ENCODE results near the gene MTA1. TPM values are rescaled to one million over a fixed set of nuclear protein-coding genes. Genes with fewer than 3 reads are reported as not detected.
A peak's percentile ranks its signal among the peaks of the same experiment; 100 is the strongest.

MTA1 gene
- total RNA-seq, 4 donors from 2014 or later: 49.0 to 94.2 (median 67.9) TPM

DNA sequence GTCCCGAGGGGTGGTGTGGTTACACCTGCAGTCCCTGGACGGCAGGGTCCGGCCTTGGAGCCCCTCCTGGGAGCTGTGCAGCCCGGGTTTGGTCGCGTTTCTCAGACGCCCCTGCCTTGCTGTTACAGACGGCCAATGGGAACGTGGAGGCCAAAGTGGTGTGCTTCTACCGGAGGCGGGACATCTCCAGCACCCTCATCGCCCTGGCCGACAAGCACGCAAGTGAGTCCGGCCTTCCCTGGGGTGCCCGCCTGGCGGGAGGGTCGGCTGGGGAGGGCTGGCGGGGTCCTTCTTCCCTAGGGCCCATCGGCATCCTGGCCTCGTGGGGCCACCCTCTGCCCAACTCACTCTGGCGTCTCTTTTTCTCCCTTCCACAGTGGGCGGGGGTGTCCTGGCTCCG, 25.7 kb downstream of the MTA1 start:
- 90% methylated on average over 24 of the region's 24 CpGs for WGBS
- peaks cover 3 to 51% (median 29%) of the 10 kb centered on the region in 4 donors for H3K36me3 ChIP-seq

GRCh38 chr14:105445901-105446845, 26.5 kb downstream of the MTA1 start:
- Histone ChIP-seq H3K4me3 (no peak overlapping the region), H3K27me3 (no peaks in the 10 kb centered on the region), H3K27ac (replicated peaks in 1 of 4) (no peak overlapping the region), H3K36me3 (peaks cover 10 to 51% (median 30%) of the 10 kb centered on the region in 4 donors), H3K4me1 (peaks cover 17 to 24% (median 21%) of the 10 kb centered on the region in 4 donors), H3K9me3 (no peaks in the 10 kb centered on the region)
- intact Hi-C loops (cut with DNase I): loop anchor here (5.0 kb wide), 1 partner anchor 41 kb away; the partner anchor contains the start of gene CRIP1
- TF ChIP-seq CTCF (IDR thresholded peaks at IDR 0.05) (no peak), EP300 (IDR thresholded peaks at IDR 0.05) (no peak)
- no peak for DNase-seq (ENCODE audit: extremely low spot score)
- WGBS: 87% methylated on average over 21 of the region's 26 CpGs

More for the DNA sequence above, 25.7 kb downstream of the MTA1 start:
- H3K27ac ChIP-seq (replicated peaks in 1 of 4): no peak overlapping the region
- DNase-seq (ENCODE audit: extremely low spot score): no peak
- H3K4me3 ChIP-seq: no peak overlapping the region
- H3K4me1 ChIP-seq: peaks cover 17 to 24% (median 21%) of the 10 kb centered on the region in 4 donors
- TF ChIP-seq POLR2A (IDR thresholded peaks at IDR 0.05; ENCODE audit: low read depth): no peak
- H3K27me3 ChIP-seq: no peaks in the 10 kb centered on the region
- no peaks in the 10 kb centered on the region for H3K9me3 ChIP-seq
- intact Hi-C loops (cut with DNase I): loop anchor here (5.0 kb wide), 1 partner anchor 42 kb away; the partner anchor contains the start of gene CRIP1

DNA sequence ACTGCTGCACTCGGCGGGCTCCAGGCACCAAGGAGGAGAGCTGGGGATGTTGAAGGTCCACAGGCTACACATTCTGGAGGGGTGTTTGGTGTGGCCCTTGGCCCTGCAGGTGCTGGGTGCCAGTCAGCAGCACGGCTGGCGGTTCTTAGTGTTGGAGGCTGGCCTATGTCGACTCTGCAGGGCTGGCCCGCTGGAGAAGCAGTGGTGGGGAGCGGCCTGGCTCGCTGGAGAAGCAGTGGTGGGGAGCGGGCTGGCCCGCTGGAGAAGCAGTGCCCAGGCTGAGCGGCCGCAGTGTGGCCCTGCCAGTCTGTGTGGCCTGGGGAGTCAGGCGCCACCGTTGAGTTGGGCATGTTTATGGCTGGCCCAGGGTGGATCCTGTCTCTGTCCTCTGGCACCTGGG, 27.3 kb downstream of the MTA1 start:
- DNase-seq (ENCODE audit: extremely low spot score): no peak
- 93% methylated on average over 2 of the region's 14 CpGs for WGBS
- TF ChIP-seq POLR2AphosphoS5 (IDR thresholded peaks at IDR 0.05) (no peak), POLR2A (IDR thresholded peaks at IDR 0.05; ENCODE audit: low read depth) (no peak), EP300 (IDR thresholded peaks at IDR 0.05) (no peak), CTCF (IDR thresholded peaks at IDR 0.05) (no peak)
- peaks cover 12 to 55% (median 34%) of the 10 kb centered on the region in 4 donors for H3K36me3 ChIP-seq
- H3K27ac ChIP-seq (replicated peaks in 1 of 4): no peak overlapping the region
- intact Hi-C loops (cut with DNase I): loop anchor here (5.0 kb wide), 1 partner anchor 40 kb away; the partner anchor contains the start of gene CRIP1
- no peaks in the 10 kb centered on the region for H3K9me3 ChIP-seq
- H3K4me1 ChIP-seq: peaks cover 17 to 24% (median 21%) of the 10 kb centered on the region in 4 donors
- no peaks in the 10 kb centered on the region for H3K27me3 ChIP-seq
- no peak overlapping the region for H3K4me3 ChIP-seq

- 86% methylated on average over 27 of the region's 31 CpGs for WGBS
- Histone ChIP-seq H3K4me1 (peaks cover 17 to 24% (median 21%) of the 10 kb centered on the region in 4 donors), H3K9me3 (no peaks in the 10 kb centered on the region), H3K27me3 (no peaks in the 10 kb centered on the region), H3K27ac (replicated peaks in 1 of 4) (peak overlapping the region; percentile 30 to 64 (median 44)), H3K36me3 (peaks cover 12 to 55% (median 38%) of the 10 kb centered on the region in 4 donors), H3K4me3 (no peak overlapping the region)
- intact Hi-C loops (cut with DNase I): loop anchor here (2.0 to 5.0 kb wide), 2 partner anchors 39 to 81 kb away; partner anchors contain the start of gene CRIP1
- no peak for TF ChIP-seq CTCF (IDR thresholded peaks at IDR 0.05)
- TF ChIP-seq POLR2A (IDR thresholded peaks at IDR 0.05; ENCODE audit: low read depth): no peak
- no peak for TF ChIP-seq POLR2AphosphoS5 (IDR thresholded peaks at IDR 0.05)
- TF ChIP-seq EP300 (IDR thresholded peaks at IDR 0.05): no peak
- DNase-seq (ENCODE audit: extremely low spot score): no peak
Observed at GRCh38 chr14:105447651-105448640, 28.3 kb downstream of the MTA1 start.
